ENCODE data around the gene RABL2B. TPM values are rescaled to one million over a fixed set of nuclear protein-coding genes. Genes with fewer than 3 reads are reported as not detected.

The RABL2B gene
- polyA plus RNA-seq, 1 donor from 2014 or later: 26.2 TPM

- no peaks in the 10 kb centered on the region for H4K20me1 ChIP-seq (ENCODE audit: insufficient read depth)
- peaks cover 8% of the 10 kb centered on the region for H3K27me3 ChIP-seq (ENCODE audit: insufficient read depth, low read depth, low read length)
- no peaks in the 10 kb centered on the region for H3K9me3 ChIP-seq (ENCODE audit: low read length)
- no peaks in the 10 kb centered on the region for H3K36me3 ChIP-seq (ENCODE audit: insufficient read depth, low read length)
- no peak overlapping the region for H3K4me2 ChIP-seq (ENCODE audit: low read length)
- H3K79me2 ChIP-seq (replicated peaks; ENCODE audit: insufficient read depth, low read length): no peaks in the 10 kb centered on the region
- no peaks in the 10 kb centered on the region for H3F3A ChIP-seq (ENCODE audit: insufficient read depth, low read length, poor library complexity, severe bottlenecking)
- H2AFZ ChIP-seq (ENCODE audit: low read depth, low read length): no peak overlapping the region
- TF ChIP-seq REST (IDR thresholded peaks at IDR 0.05; ENCODE audit: borderline replicate concordance) (no peak), EP300 (conservative IDR thresholded peaks at IDR 0.05; ENCODE audit: poor library complexity, severe bottlenecking) (no peak), MXI1 (conservative IDR thresholded peaks at IDR 0.05; ENCODE audit: poor library complexity, severe bottlenecking) (no peak), POLR2AphosphoS5 (IDR thresholded peaks at IDR 0.05) (no peak), SMC3 (conservative IDR thresholded peaks at IDR 0.05; ENCODE audit: poor library complexity) (no peak), CTCF (IDR thresholded peaks at IDR 0.05; ENCODE audit: poor library complexity, severe bottlenecking) (no peak), TAF1 (IDR thresholded peaks at IDR 0.05; ENCODE audit: low read depth) (no peak), RAD21 (conservative IDR thresholded peaks at IDR 0.05) (no peak), EZH2 (IDR thresholded peaks at IDR 0.05; ENCODE audit: borderline replicate concordance, insufficient read depth, low read length, poor library complexity, severe bottlenecking) (no peak)
- H3K9ac ChIP-seq (ENCODE audit: low read length): no peak overlapping the region
- H3K4me3 ChIP-seq (ENCODE audit: low read length): no peak overlapping the region
- no peak overlapping the region for H3K27ac ChIP-seq (ENCODE audit: low read length)
- H3K9me2 ChIP-seq (ENCODE audit: insufficient read depth, low read length): no peaks in the 10 kb centered on the region
Observed at GRCh38 chr22:50724616-50725015, 58.8 kb downstream of the RABL2B start.

- no peaks in the 10 kb centered on the region for H3K79me2 ChIP-seq (replicated peaks; ENCODE audit: insufficient read depth, low read length)
- H4K20me1 ChIP-seq (ENCODE audit: insufficient read depth): no peaks in the 10 kb centered on the region
- TF ChIP-seq CTCF (IDR thresholded peaks at IDR 0.05; ENCODE audit: poor library complexity, severe bottlenecking) (no peak), SMC3 (conservative IDR thresholded peaks at IDR 0.05; ENCODE audit: poor library complexity) (no peak), REST (IDR thresholded peaks at IDR 0.05; ENCODE audit: borderline replicate concordance) (no peak), EZH2 (IDR thresholded peaks at IDR 0.05; ENCODE audit: borderline replicate concordance, insufficient read depth, low read length, poor library complexity, severe bottlenecking) (no peak), POLR2AphosphoS5 (IDR thresholded peaks at IDR 0.05) (no peak), TAF1 (IDR thresholded peaks at IDR 0.05; ENCODE audit: low read depth) (no peak), MXI1 (conservative IDR thresholded peaks at IDR 0.05; ENCODE audit: poor library complexity, severe bottlenecking) (no peak), RAD21 (conservative IDR thresholded peaks at IDR 0.05) (no peak), EP300 (conservative IDR thresholded peaks at IDR 0.05; ENCODE audit: poor library complexity, severe bottlenecking) (no peak)
- H3K27ac ChIP-seq (ENCODE audit: low read length): no peak overlapping the region
- H3K36me3 ChIP-seq (ENCODE audit: insufficient read depth, low read length): no peaks in the 10 kb centered on the region
- no peaks in the 10 kb centered on the region for H3F3A ChIP-seq (ENCODE audit: insufficient read depth, low read length, poor library complexity, severe bottlenecking)
- H3K9me3 ChIP-seq (ENCODE audit: low read length): no peaks in the 10 kb centered on the region
- H2AFZ ChIP-seq (ENCODE audit: low read depth, low read length): no peak overlapping the region
- no peaks in the 10 kb centered on the region for H3K9me2 ChIP-seq (ENCODE audit: insufficient read depth, low read length)
- peaks cover 15% of the 10 kb centered on the region for H3K27me3 ChIP-seq (ENCODE audit: insufficient read depth, low read depth, low read length)
- no peak overlapping the region for H3K9ac ChIP-seq (ENCODE audit: low read length)
- H3K4me3 ChIP-seq (ENCODE audit: low read length): no peak overlapping the region
- no peak overlapping the region for H3K4me2 ChIP-seq (ENCODE audit: low read length)
Observed at GRCh38 chr22:50723991-50724390, 59.4 kb downstream of the RABL2B start.

Measured in neural cell (in vitro differentiated cells).